A549 (cell line): ENCODE measurements around the gene PPP3CA.

Experiments used
- CBX2 ChIP-seq: fragments of 200-600 bp; sonication (generic); IDR thresholded peaks from 2 replicates; pipeline ENCODE4 v1.6.1; 2016; ENCODE audit warnings: low read depth, mild to moderate bottlenecking, borderline replicate concordance
- FOSL2 ChIP-seq, 2 experiments: fragments of 450-650 bp in 1 of 2; fragments of >200 bp in 1 of 2; sonication (Bioruptor Twin) in 1 of 2; formaldehyde crosslinking; IDR thresholded peaks; 2 replicates each; pipeline versions ENCODE4 v1.5.0 to v1.6.1; 2016 to 2020; ENCODE audit warnings: mild to moderate bottlenecking in 1 of 2, moderate library complexity in 1 of 2
- GATA3 ChIP-seq: IDR thresholded peaks from 2 replicates; pipeline ENCODE4 v1.6.1; 2012; ENCODE audit warnings: borderline replicate concordance
- HOXA7 ChIP-seq: fragments of 250-450 bp; sonication (Bioruptor Pico); IDR thresholded peaks from 2 replicates; pipeline ENCODE4 v1.5.0; 2020; ENCODE audit warnings: mild to moderate bottlenecking, moderate library complexity
- MAFK ChIP-seq: fragments of 450-650 bp; IDR thresholded peaks from 2 replicates; pipeline ENCODE4 v1.6.1; 2014; ENCODE audit not compliant: partially characterized antibody
- NR3C1 ChIP-seq: fragments of >200 bp; sonication (Bioruptor Twin); formaldehyde crosslinking; IDR thresholded peaks from 3 replicates; pipeline ENCODE4 v1.6.1; 2017
- RAD21 ChIP-seq, 2 experiments: fragments of >200 bp in 1 of 2; sonication (Bioruptor Twin) in 1 of 2; formaldehyde crosslinking in 1 of 2; IDR thresholded peaks in 1 of 2; conservative IDR thresholded peaks in 1 of 2; 2 replicates in 1 of 2; 3 replicates in 1 of 2; pipeline ENCODE4 v1.6.1; 2012 to 2018; ENCODE audit warnings: inconsistent platforms in 1 of 2
- TF ChIP-seq, protein P1 (sequence below): fragments of >200 bp; sonication (Bioruptor Twin); formaldehyde crosslinking; IDR thresholded peaks from 3 replicates; pipeline ENCODE4 v1.5.1; 2016
- TF ChIP-seq, protein P2 (sequence below): IDR thresholded peaks from 2 replicates; pipeline ENCODE4 v1.6.1; 2012
- TF ChIP-seq, protein P3 (sequence below): fragments of 450-650 bp; IDR thresholded peaks from 2 replicates; pipeline ENCODE4 v1.6.1; 2014; ENCODE audit warnings: antibody characterized with exemption

DNA sequence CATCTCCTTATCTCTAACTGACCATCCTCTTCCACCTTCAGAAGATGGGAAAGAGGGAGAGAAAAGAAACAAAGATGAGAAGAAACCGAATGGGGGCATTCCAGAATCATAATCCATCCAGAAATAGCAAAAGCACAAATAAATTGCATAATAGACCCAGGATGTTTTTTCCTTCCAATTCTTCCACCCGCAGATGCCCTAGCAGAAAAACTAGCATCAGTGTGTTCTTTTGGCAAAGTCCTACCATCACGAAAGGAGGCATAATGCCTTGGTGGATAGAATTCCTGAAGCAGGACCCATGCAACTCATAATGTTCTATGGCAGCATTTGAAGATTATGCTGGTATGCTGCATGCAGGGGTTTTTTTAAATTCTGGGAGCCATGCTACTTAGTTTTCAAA is 279.2 kb downstream of the PPP3CA start:
- no peak for TF ChIP-seq HOXA7 (CRISPR knock-in tag)
- TF ChIP-seq RAD21 (conservative IDR thresholded peaks at IDR 0.05 in 1 of 2, IDR thresholded peaks at IDR 0.05 in 1 of 2): no peak
- TF ChIP-seq, protein P1, sequence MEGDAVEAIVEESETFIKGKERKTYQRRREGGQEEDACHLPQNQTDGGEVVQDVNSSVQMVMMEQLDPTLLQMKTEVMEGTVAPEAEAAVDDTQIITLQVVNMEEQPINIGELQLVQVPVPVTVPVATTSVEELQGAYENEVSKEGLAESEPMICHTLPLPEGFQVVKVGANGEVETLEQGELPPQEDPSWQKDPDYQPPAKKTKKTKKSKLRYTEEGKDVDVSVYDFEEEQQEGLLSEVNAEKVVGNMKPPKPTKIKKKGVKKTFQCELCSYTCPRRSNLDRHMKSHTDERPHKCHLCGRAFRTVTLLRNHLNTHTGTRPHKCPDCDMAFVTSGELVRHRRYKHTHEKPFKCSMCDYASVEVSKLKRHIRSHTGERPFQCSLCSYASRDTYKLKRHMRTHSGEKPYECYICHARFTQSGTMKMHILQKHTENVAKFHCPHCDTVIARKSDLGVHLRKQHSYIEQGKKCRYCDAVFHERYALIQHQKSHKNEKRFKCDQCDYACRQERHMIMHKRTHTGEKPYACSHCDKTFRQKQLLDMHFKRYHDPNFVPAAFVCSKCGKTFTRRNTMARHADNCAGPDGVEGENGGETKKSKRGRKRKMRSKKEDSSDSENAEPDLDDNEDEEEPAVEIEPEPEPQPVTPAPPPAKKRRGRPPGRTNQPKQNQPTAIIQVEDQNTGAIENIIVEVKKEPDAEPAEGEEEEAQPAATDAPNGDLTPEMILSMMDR: no peak
- TF ChIP-seq CBX2: no peak
- TF ChIP-seq GATA3: no peak
- no peak for TF ChIP-seq NR3C1
- TF ChIP-seq, protein P2, sequence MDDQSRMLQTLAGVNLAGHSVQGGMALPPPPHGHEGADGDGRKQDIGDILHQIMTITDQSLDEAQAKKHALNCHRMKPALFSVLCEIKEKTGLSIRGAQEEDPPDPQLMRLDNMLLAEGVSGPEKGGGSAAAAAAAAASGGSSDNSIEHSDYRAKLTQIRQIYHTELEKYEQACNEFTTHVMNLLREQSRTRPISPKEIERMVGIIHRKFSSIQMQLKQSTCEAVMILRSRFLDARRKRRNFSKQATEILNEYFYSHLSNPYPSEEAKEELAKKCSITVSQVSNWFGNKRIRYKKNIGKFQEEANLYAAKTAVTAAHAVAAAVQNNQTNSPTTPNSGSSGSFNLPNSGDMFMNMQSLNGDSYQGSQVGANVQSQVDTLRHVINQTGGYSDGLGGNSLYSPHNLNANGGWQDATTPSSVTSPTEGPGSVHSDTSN: no peak
- no peak for TF ChIP-seq MAFK
- TF ChIP-seq FOSL2 (IDR thresholded peaks at IDR 0.05): no peak
- TF ChIP-seq FOSL2 (CRISPR knock-in tag; IDR thresholded peaks at IDR 0.05): no peak
- TF ChIP-seq, protein P3, sequence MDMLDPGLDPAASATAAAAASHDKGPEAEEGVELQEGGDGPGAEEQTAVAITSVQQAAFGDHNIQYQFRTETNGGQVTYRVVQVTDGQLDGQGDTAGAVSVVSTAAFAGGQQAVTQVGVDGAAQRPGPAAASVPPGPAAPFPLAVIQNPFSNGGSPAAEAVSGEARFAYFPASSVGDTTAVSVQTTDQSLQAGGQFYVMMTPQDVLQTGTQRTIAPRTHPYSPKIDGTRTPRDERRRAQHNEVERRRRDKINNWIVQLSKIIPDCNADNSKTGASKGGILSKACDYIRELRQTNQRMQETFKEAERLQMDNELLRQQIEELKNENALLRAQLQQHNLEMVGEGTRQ: no peak
